ENCODE results near the gene C2CD4A. TPM values are rescaled to one million over a fixed set of nuclear protein-coding genes. Genes with fewer than 3 reads are reported as not detected.

C2CD4A gene
- total and polyA plus RNA-seq, 9 of the 15 experiments (the other 6 are each of a cell fraction or from before 2014, with no cell fraction given), result not detected

GRCh38 chr15:62060113-62060895, 6.5 kb upstream of the C2CD4A start, which contains the start of gene VPS13C (continued):
- TF ChIP-seq CREB3 (tag; conservative IDR thresholded peaks at IDR 0.05; ENCODE audit: low read depth) (no peak), RFX5 (IDR thresholded peaks at IDR 0.05; ENCODE audit: low read depth, low read length) (no peak), OTX1 (CRISPR knock-in tag; IDR thresholded peaks at IDR 0.05) (no peak), MAFG (tag; conservative IDR thresholded peaks at IDR 0.05) (no peak), FOS (IDR thresholded peaks at IDR 0.05; ENCODE audit: extremely low read depth, insufficient read length) (no peak), STAG1 (CRISPR knock-in tag; IDR thresholded peaks at IDR 0.05; ENCODE audit: borderline replicate concordance) (no peak), GTF2F1 (IDR thresholded peaks at IDR 0.05; ENCODE audit: low read depth, low read length) (no peak), ZNF140 (CRISPR knock-in tag; IDR thresholded peaks at IDR 0.05) (no peak), FUS (optimal IDR thresholded peaks at IDR 0.05; ENCODE audit: low read depth, low read length) (no peak), EWSR1 (IDR thresholded peaks at IDR 0.05; ENCODE audit: borderline replicate concordance, low read depth, partially characterized antibody) (no peak), HDAC2 (IDR thresholded peaks at IDR 0.05) (no peak), FOXK1 (CRISPR knock-in tag; IDR thresholded peaks at IDR 0.05; ENCODE audit: borderline replicate concordance) (peak; percentile 89; the same call in 1 of the 2 replicates), NFIX (CRISPR knock-in tag; IDR thresholded peaks at IDR 0.05; ENCODE audit: low read depth) (no peak), E2F3 (CRISPR knock-in tag; IDR thresholded peaks at IDR 0.05) (no peak), ZBTB26 (CRISPR knock-in tag; IDR thresholded peaks at IDR 0.05) (no peak)
- TF ChIP-seq, protein P1, sequence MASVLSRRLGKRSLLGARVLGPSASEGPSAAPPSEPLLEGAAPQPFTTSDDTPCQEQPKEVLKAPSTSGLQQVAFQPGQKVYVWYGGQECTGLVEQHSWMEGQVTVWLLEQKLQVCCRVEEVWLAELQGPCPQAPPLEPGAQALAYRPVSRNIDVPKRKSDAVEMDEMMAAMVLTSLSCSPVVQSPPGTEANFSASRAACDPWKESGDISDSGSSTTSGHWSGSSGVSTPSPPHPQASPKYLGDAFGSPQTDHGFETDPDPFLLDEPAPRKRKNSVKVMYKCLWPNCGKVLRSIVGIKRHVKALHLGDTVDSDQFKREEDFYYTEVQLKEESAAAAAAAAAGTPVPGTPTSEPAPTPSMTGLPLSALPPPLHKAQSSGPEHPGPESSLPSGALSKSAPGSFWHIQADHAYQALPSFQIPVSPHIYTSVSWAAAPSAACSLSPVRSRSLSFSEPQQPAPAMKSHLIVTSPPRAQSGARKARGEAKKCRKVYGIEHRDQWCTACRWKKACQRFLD (CRISPR knock-in tag; IDR thresholded peaks at IDR 0.05), result peak; percentile 31; the same call in 1 of the 2 replicates
- TF ChIP-seq, protein P2, sequence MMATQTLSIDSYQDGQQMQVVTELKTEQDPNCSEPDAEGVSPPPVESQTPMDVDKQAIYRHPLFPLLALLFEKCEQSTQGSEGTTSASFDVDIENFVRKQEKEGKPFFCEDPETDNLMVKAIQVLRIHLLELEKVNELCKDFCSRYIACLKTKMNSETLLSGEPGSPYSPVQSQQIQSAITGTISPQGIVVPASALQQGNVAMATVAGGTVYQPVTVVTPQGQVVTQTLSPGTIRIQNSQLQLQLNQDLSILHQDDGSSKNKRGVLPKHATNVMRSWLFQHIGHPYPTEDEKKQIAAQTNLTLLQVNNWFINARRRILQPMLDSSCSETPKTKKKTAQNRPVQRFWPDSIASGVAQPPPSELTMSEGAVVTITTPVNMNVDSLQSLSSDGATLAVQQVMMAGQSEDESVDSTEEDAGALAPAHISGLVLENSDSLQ (IDR thresholded peaks at IDR 0.05), result peak; percentile 76
- TF ChIP-seq, protein P3, sequence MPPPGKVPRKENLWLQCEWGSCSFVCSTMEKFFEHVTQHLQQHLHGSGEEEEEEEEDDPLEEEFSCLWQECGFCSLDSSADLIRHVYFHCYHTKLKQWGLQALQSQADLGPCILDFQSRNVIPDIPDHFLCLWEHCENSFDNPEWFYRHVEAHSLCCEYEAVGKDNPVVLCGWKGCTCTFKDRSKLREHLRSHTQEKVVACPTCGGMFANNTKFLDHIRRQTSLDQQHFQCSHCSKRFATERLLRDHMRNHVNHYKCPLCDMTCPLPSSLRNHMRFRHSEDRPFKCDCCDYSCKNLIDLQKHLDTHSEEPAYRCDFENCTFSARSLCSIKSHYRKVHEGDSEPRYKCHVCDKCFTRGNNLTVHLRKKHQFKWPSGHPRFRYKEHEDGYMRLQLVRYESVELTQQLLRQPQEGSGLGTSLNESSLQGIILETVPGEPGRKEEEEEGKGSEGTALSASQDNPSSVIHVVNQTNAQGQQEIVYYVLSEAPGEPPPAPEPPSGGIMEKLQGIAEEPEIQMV (tag; conservative IDR thresholded peaks at IDR 0.05; ENCODE audit: low read depth), result no peak
- TF ChIP-seq, protein P4, sequence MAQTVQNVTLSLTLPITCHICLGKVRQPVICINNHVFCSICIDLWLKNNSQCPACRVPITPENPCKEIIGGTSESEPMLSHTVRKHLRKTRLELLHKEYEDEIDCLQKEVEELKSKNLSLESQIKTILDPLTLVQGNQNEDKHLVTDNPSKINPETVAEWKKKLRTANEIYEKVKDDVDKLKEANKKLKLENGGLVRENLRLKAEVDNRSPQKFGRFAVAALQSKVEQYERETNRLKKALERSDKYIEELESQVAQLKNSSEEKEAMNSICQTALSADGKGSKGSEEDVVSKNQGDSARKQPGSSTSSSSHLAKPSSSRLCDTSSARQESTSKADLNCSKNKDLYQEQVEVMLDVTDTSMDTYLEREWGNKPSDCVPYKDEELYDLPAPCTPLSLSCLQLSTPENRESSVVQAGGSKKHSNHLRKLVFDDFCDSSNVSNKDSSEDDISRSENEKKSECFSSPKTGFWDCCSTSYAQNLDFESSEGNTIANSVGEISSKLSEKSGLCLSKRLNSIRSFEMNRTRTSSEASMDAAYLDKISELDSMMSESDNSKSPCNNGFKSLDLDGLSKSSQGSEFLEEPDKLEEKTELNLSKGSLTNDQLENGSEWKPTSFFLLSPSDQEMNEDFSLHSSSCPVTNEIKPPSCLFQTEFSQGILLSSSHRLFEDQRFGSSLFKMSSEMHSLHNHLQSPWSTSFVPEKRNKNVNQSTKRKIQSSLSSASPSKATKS (CRISPR knock-in tag; IDR thresholded peaks at IDR 0.05), result no peak

All from K562 (cell line).